ENCODE data around the gene MED26.

GRCh38 chr19:16620018-16620417 is 8.0 kb downstream of the MED26 start:
- TF ChIP-seq, protein P1, sequence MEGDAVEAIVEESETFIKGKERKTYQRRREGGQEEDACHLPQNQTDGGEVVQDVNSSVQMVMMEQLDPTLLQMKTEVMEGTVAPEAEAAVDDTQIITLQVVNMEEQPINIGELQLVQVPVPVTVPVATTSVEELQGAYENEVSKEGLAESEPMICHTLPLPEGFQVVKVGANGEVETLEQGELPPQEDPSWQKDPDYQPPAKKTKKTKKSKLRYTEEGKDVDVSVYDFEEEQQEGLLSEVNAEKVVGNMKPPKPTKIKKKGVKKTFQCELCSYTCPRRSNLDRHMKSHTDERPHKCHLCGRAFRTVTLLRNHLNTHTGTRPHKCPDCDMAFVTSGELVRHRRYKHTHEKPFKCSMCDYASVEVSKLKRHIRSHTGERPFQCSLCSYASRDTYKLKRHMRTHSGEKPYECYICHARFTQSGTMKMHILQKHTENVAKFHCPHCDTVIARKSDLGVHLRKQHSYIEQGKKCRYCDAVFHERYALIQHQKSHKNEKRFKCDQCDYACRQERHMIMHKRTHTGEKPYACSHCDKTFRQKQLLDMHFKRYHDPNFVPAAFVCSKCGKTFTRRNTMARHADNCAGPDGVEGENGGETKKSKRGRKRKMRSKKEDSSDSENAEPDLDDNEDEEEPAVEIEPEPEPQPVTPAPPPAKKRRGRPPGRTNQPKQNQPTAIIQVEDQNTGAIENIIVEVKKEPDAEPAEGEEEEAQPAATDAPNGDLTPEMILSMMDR (IDR thresholded peaks at IDR 0.05), result no peak
- no peak for TF ChIP-seq POLR2AphosphoS5 (IDR thresholded peaks at IDR 0.05; ENCODE audit: insufficient read depth in 1 of 2, low read depth in 1 of 2)

Data from vagina (tissue), 2 donors.